ENCODE measurements around the gene DYSF.

DNA sequence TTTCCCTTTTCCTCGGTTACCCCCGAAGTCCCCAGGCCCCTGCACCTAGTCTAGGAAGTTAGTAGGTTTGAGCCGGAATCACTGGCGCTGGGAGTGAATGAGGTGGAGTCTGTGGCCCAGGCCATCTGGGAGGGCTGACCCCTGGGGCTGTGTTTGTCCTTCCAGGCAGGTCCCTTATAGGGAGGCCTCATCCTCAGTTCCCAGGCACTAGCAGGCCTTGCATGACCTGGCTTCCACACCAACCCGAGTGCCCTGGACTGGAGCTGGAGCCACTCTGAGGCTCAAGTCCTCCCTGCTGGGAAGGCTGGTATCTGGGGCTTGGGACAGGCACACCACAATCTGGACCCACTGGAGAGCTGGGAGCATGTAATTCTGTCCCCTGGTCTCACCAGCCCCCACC, 111.0 kb downstream of the DYSF start:
- TF ChIP-seq POLR2AphosphoS5 (IDR thresholded peaks at IDR 0.05; ENCODE audit: low read depth, low read length) (no peak), TAF1 (IDR thresholded peaks at IDR 0.05; ENCODE audit: borderline replicate concordance, low read depth, low read length) (no peak), POLR2A (IDR thresholded peaks at IDR 0.05; ENCODE audit: low read depth, low read length) (no peak)
